ENCODE results near the gene STPG2. TPM values are rescaled to one million over a fixed set of nuclear protein-coding genes. Genes with fewer than 3 reads are reported as not detected.

STPG2 gene
- total RNA-seq, 1 experiment from 2014 or later = not detected

DNA sequence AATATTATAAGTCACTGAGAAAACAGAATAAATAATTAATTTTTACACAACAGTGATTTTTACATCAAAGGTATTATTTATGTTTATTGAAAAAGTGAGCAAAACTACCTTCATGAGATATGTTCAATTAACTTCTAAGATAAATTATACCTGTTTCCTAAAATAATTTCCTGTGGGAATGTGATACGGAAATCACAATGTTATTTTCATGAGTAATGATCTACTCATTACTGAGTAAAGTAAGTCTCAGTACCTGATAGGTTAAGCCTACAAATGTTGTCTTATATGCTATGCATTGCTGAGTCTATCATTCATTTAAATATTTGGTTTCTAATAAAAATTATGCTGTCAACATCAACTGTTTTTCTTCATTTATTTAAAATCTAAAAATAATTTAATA, 324.0 kb downstream of the STPG2 start:
- ChIA-PET POLR2A (no interaction called here), CTCF (no interaction called here)
- no peak for TF ChIP-seq POLR2AphosphoS5 (IDR thresholded peaks at IDR 0.05; ENCODE audit: low read depth, low read length)
- TF ChIP-seq, protein P1, sequence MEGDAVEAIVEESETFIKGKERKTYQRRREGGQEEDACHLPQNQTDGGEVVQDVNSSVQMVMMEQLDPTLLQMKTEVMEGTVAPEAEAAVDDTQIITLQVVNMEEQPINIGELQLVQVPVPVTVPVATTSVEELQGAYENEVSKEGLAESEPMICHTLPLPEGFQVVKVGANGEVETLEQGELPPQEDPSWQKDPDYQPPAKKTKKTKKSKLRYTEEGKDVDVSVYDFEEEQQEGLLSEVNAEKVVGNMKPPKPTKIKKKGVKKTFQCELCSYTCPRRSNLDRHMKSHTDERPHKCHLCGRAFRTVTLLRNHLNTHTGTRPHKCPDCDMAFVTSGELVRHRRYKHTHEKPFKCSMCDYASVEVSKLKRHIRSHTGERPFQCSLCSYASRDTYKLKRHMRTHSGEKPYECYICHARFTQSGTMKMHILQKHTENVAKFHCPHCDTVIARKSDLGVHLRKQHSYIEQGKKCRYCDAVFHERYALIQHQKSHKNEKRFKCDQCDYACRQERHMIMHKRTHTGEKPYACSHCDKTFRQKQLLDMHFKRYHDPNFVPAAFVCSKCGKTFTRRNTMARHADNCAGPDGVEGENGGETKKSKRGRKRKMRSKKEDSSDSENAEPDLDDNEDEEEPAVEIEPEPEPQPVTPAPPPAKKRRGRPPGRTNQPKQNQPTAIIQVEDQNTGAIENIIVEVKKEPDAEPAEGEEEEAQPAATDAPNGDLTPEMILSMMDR (IDR thresholded peaks at IDR 0.05) = no peak
- TF ChIP-seq, protein P2, sequence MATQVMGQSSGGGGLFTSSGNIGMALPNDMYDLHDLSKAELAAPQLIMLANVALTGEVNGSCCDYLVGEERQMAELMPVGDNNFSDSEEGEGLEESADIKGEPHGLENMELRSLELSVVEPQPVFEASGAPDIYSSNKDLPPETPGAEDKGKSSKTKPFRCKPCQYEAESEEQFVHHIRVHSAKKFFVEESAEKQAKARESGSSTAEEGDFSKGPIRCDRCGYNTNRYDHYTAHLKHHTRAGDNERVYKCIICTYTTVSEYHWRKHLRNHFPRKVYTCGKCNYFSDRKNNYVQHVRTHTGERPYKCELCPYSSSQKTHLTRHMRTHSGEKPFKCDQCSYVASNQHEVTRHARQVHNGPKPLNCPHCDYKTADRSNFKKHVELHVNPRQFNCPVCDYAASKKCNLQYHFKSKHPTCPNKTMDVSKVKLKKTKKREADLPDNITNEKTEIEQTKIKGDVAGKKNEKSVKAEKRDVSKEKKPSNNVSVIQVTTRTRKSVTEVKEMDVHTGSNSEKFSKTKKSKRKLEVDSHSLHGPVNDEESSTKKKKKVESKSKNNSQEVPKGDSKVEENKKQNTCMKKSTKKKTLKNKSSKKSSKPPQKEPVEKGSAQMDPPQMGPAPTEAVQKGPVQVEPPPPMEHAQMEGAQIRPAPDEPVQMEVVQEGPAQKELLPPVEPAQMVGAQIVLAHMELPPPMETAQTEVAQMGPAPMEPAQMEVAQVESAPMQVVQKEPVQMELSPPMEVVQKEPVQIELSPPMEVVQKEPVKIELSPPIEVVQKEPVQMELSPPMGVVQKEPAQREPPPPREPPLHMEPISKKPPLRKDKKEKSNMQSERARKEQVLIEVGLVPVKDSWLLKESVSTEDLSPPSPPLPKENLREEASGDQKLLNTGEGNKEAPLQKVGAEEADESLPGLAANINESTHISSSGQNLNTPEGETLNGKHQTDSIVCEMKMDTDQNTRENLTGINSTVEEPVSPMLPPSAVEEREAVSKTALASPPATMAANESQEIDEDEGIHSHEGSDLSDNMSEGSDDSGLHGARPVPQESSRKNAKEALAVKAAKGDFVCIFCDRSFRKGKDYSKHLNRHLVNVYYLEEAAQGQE (IDR thresholded peaks at IDR 0.05; ENCODE audit: insufficient read depth in 1 of 2, low read depth in 2 of 2, low read length in 1 of 2) = no peak
- no peak for TF ChIP-seq SIN3A (IDR thresholded peaks at IDR 0.05; ENCODE audit: borderline replicate concordance, insufficient read depth, low read depth, low read length)
- TF ChIP-seq TCF7L2 (IDR thresholded peaks at IDR 0.05; ENCODE audit: low read depth, low read length) = no peak
- BruUV-seq (replicated peaks) = no TSS peak
- H3K4me1 ChIP-seq (ENCODE audit: control insufficient read depth, insufficient read depth, low read length) = no peaks in the 10 kb centered on the region
- intact Hi-C loops (cut with micrococcal nuclease; ENCODE audit: unreplicated experiment) (no loop called here), in situ Hi-C loops (cut with HindIII; ENCODE audit: low pct_unique_long_range_greater_than_20kb, low sequenced_read_pairs) (no loop called here)
- no peaks in the 10 kb centered on the region for H3K36me3 ChIP-seq (ENCODE audit: control insufficient read depth, insufficient read depth, low read length)
- no peak overlapping the region for H3K27ac ChIP-seq (ENCODE audit: low read length)
- H3K27me3 ChIP-seq (ENCODE audit: control insufficient read depth, insufficient read depth, low read length) = no peaks in the 10 kb centered on the region
- no peaks in the 10 kb centered on the region for H3K9me3 ChIP-seq (ENCODE audit: control insufficient read depth, insufficient read depth, low read depth, low read length)
- no peak for ATAC-seq
- no peak for DNase-seq (ENCODE audit: low read depth, low spot score)
- H3K4me3 ChIP-seq (ENCODE audit: low read depth in 2 of 2, low read length in 2 of 2) = no peak overlapping the region

DNA sequence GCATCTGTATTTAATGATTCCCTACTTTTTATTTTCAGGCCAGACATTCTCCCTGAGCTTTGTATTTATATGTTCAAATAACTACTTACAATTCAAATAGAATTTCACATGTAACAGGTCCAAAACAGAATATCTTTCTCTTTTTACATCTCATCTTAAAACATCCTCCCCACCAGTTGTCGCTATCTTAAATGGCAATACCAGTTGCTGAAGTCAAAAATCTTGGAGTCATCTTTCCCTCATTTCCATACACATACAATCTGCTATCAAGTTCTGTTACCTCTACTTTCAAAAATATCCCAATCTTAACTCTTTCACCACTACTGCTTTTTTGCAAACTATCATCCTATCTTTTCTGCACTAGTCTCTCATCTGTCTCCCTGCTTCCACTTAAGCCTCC, 330.5 kb downstream of the STPG2 start:
- CTCF ChIA-PET = no interaction called here

More for the DNA sequence above, 330.5 kb downstream of the STPG2 start:
- ATAC-seq (no peak), DNase-seq (ENCODE audit: low read depth, low spot score) (no peak)
- Histone ChIP-seq H3K9me3 (ENCODE audit: control insufficient read depth, insufficient read depth, low read depth, low read length) (no peaks in the 10 kb centered on the region), H3K4me3 (ENCODE audit: low read depth in 2 of 2, low read length in 2 of 2) (no peak overlapping the region), H3K4me1 (ENCODE audit: control insufficient read depth, insufficient read depth, low read length) (no peaks in the 10 kb centered on the region), H3K27me3 (ENCODE audit: control insufficient read depth, insufficient read depth, low read length) (no peaks in the 10 kb centered on the region), H3K27ac (ENCODE audit: low read length) (no peak overlapping the region), H3K36me3 (ENCODE audit: control insufficient read depth, insufficient read depth, low read length) (no peaks in the 10 kb centered on the region)
- intact Hi-C loops (cut with micrococcal nuclease; ENCODE audit: unreplicated experiment) (no loop called here), in situ Hi-C loops (cut with HindIII; ENCODE audit: low pct_unique_long_range_greater_than_20kb, low sequenced_read_pairs) (no loop called here)
- no TSS peak for BruUV-seq (replicated peaks)
- no peak for TF ChIP-seq POLR2AphosphoS5 (IDR thresholded peaks at IDR 0.05; ENCODE audit: low read depth, low read length)
- no peak for TF ChIP-seq SIN3A (IDR thresholded peaks at IDR 0.05; ENCODE audit: borderline replicate concordance, insufficient read depth, low read depth, low read length)
- TF ChIP-seq, protein P1 (IDR thresholded peaks at IDR 0.05) = no peak
- TF ChIP-seq TCF7L2 (IDR thresholded peaks at IDR 0.05; ENCODE audit: low read depth, low read length) = no peak
- TF ChIP-seq, protein P2 (IDR thresholded peaks at IDR 0.05; ENCODE audit: insufficient read depth in 1 of 2, low read depth in 2 of 2, low read length in 1 of 2) = no peak
- POLR2A ChIA-PET = interaction anchor here (0.6 kb wide), 1 partner anchor 1593 kb away, joined by 12 read pairs; no protein-coding TSS in a partner anchor

Data from Panc1 (cell line).